HFF-Myc (cell line): ENCODE results near the gene ZNF319.

Experiments used
- DNase-seq: peaks from one replicate; pipeline ENCODE4 v3.0.0-alpha.2; 2011; ENCODE audit warnings: low read depth; ENCODE audit errors: extremely low read depth
- H3K4me3 ChIP-seq: replicated peaks from 2 replicates; pipeline ENCODE4 v1.5.1; 2011; ENCODE audit warnings: low read depth, mild to moderate bottlenecking, control low read depth, low read length
- CTCF ChIP-seq: IDR thresholded peaks from 2 replicates; pipeline ENCODE4 v1.5.1; 2012; ENCODE audit warnings: mild to moderate bottlenecking, low read depth, low read length, control low read depth; ENCODE audit errors: missing control alignments

ZNF319 gene

GRCh38 chr16:57944970-57945739 lies 55.3 kb downstream of the ZNF319 start:
- DNase-seq, result no peak
- TF ChIP-seq CTCF, result no peak
- no peak overlapping the region for H3K4me3 ChIP-seq
